NOMO-1 (cell line): ENCODE data around the gene ARHGAP12.

Experiments
- DNase-seq, 2 experiments: peaks; one replicate each; lab custom pipeline; 2025; ENCODE audit not compliant: unreplicated experiment in 2 of 2; lab: John Stamatoyannopoulos, UW

ARHGAP12 gene

GRCh38 chr10:31886885-31887284, 41.7 kb downstream of the ARHGAP12 start:
- no peak for DNase-seq

GRCh38 chr10:31885971-31886370, 42.7 kb downstream of the ARHGAP12 start:
- DNase-seq: no peak

GRCh38 chr10:31884386-31884785, 44.2 kb downstream of the ARHGAP12 start:
- no peak for DNase-seq

GRCh38 chr10:31883397-31883796, 45.2 kb downstream of the ARHGAP12 start:
- DNase-seq: no peak

- no peak for DNase-seq
Measured at GRCh38 chr10:31878486-31878885, 50.1 kb downstream of the ARHGAP12 start.

- no peak for DNase-seq
Measured at GRCh38 chr10:31876652-31877352, 51.8 kb downstream of the ARHGAP12 start.

GRCh38 chr10:31875608-31876007, 53.0 kb downstream of the ARHGAP12 start:
- DNase-seq: no peak

- DNase-seq: no peak
Measured at GRCh38 chr10:31873724-31874123, 54.9 kb downstream of the ARHGAP12 start.

- DNase-seq: no peak
Measured at GRCh38 chr10:31871266-31872065, 57.2 kb downstream of the ARHGAP12 start.

- no peak for DNase-seq
Measured at GRCh38 chr10:31867646-31868045, 61.0 kb downstream of the ARHGAP12 start.

- peak in 1 of 2 experiments; percentile 49 for DNase-seq
Measured at GRCh38 chr10:31866118-31866670, 62.4 kb downstream of the ARHGAP12 start.

GRCh38 chr10:31864834-31865518, 63.7 kb downstream of the ARHGAP12 start:
- no peak for DNase-seq

GRCh38 chr10:31855033-31855432, 73.6 kb downstream of the ARHGAP12 start:
- no peak for DNase-seq

- DNase-seq: no peak
Measured at GRCh38 chr10:31853629-31854028, 75.0 kb downstream of the ARHGAP12 start.

- DNase-seq: no peak
Measured at GRCh38 chr10:31851216-31851615, 77.4 kb downstream of the ARHGAP12 start.

GRCh38 chr10:31847515-31847914, 81.1 kb downstream of the ARHGAP12 start:
- DNase-seq: no peak

GRCh38 chr10:31838709-31839108, 89.9 kb downstream of the ARHGAP12 start:
- no peak for DNase-seq

GRCh38 chr10:31838065-31838464, 90.6 kb downstream of the ARHGAP12 start:
- peak in 1 of 2 experiments; percentile 11 for DNase-seq

- DNase-seq: peak in 1 of 2 experiments; percentile 42
Measured at GRCh38 chr10:31836569-31837406, 91.8 kb downstream of the ARHGAP12 start.

GRCh38 chr10:31833753-31834152, 94.9 kb downstream of the ARHGAP12 start:
- DNase-seq: no peak
